Measurements from ENCODE around the gene LARP4B. TPM values are rescaled to one million over a fixed set of nuclear protein-coding genes. Genes with fewer than 3 reads are reported as not detected.

LARP4B gene
- total and polyA plus RNA-seq, 2 experiments from 2014 or later: 18.3 to 52.3 TPM

GRCh38 chr10:812787-813186 is 118.7 kb downstream of the LARP4B start (continued):
- TF ChIP-seq CTCF (conservative IDR thresholded peaks at IDR 0.05; ENCODE audit: low read depth in 2 of 2): no peak
- no peak for TF ChIP-seq ZNF114 (CRISPR knock-in tag; IDR thresholded peaks at IDR 0.05)
- TF ChIP-seq REST (IDR thresholded peaks at IDR 0.05; ENCODE audit: unreplicated experiment): no peak
- no peak for TF ChIP-seq POLR2AphosphoS5 (IDR thresholded peaks at IDR 0.05; ENCODE audit: low read depth)
- TF ChIP-seq EZH2phosphoT487 (IDR thresholded peaks at IDR 0.05; ENCODE audit: unreplicated experiment): no peak

- H3K4me3 ChIP-seq: no peak overlapping the region
- H3K4me3 Mint-ChIP-seq: no peak overlapping the region
- no peaks in the 10 kb centered on the region for H3K9me3 Mint-ChIP-seq
- H3K4me2 ChIP-seq: no peak overlapping the region
- H3K27ac ChIP-seq (ENCODE audit: low read depth): 0 out of 2 replicates have a peak overlapping the region, but pooled peaks have one; percentile 55
- ATAC-seq (no peak), DNase-seq (ENCODE audit: low spot score) (no peak)
- no peaks in the 10 kb centered on the region for H3K9me2 ChIP-seq (ENCODE audit: insufficient read depth)
- peaks cover 17% of the 10 kb centered on the region for H4K20me1 ChIP-seq (replicated peaks; ENCODE audit: insufficient read depth)
- H3K27ac Mint-ChIP-seq: no peak overlapping the region
- no peaks in the 10 kb centered on the region for H3K4me1 ChIP-seq (ENCODE audit: insufficient read depth)
- H3K36me3 ChIP-seq (ENCODE audit: insufficient read depth): peaks cover 47% of the 10 kb centered on the region
- no peak overlapping the region for H2AFZ ChIP-seq
- H3K79me2 ChIP-seq (replicated peaks; ENCODE audit: insufficient read depth): no peaks in the 10 kb centered on the region
- no peaks in the 10 kb centered on the region for H3K27me3 ChIP-seq (ENCODE audit: insufficient read depth)
- peaks cover 13% of the 10 kb centered on the region for H3K27me3 Mint-ChIP-seq (ENCODE audit: insufficient read depth, low read depth, poor library complexity)
- peaks cover 4% of the 10 kb centered on the region; the same call in 1 of the 3 replicates for H3K4me1 Mint-ChIP-seq
- peaks cover 74% of the 10 kb centered on the region for H3K36me3 Mint-ChIP-seq (ENCODE audit: low read depth)
- H3F3A ChIP-seq (replicated peaks; ENCODE audit: low read depth): 0 out of 2 replicates have a peak, but pooled peaks cover 3% of the 10 kb centered on the region
- TF ChIP-seq REST (IDR thresholded peaks at IDR 0.05; ENCODE audit: unreplicated experiment) (no peak), ZNF462 (CRISPR knock-in tag; IDR thresholded peaks at IDR 0.05) (no peak), EZH2 (IDR thresholded peaks at IDR 0.05; ENCODE audit: low read depth, unreplicated experiment) (no peak), NANOG (IDR thresholded peaks at IDR 0.05; ENCODE audit: borderline replicate concordance) (no peak), EZH2phosphoT487 (IDR thresholded peaks at IDR 0.05; ENCODE audit: unreplicated experiment) (no peak)
Measured at GRCh38 chr10:811379-812175, 119.9 kb downstream of the LARP4B start.
